HG03521 (cell line): ENCODE measurements around the gene KDM4B.

ENCODE experiments used
- ATAC-seq: cut with Tn5 transposase; IDR thresholded peaks from one replicate; pipeline ENCODE4 v1.9.1; 2021; ENCODE audit warnings: mild to moderate bottlenecking, moderate library complexity; ENCODE audit not compliant: unreplicated experiment

Gene KDM4B

GRCh38 chr19:5032101-5032967 is 63.4 kb downstream of the KDM4B start:
- no peak for ATAC-seq

- no peak for ATAC-seq
Observed at GRCh38 chr19:5035105-5035761, 66.3 kb downstream of the KDM4B start.

- ATAC-seq: no peak
Observed at GRCh38 chr19:5035793-5036697, 67.1 kb downstream of the KDM4B start.

DNA sequence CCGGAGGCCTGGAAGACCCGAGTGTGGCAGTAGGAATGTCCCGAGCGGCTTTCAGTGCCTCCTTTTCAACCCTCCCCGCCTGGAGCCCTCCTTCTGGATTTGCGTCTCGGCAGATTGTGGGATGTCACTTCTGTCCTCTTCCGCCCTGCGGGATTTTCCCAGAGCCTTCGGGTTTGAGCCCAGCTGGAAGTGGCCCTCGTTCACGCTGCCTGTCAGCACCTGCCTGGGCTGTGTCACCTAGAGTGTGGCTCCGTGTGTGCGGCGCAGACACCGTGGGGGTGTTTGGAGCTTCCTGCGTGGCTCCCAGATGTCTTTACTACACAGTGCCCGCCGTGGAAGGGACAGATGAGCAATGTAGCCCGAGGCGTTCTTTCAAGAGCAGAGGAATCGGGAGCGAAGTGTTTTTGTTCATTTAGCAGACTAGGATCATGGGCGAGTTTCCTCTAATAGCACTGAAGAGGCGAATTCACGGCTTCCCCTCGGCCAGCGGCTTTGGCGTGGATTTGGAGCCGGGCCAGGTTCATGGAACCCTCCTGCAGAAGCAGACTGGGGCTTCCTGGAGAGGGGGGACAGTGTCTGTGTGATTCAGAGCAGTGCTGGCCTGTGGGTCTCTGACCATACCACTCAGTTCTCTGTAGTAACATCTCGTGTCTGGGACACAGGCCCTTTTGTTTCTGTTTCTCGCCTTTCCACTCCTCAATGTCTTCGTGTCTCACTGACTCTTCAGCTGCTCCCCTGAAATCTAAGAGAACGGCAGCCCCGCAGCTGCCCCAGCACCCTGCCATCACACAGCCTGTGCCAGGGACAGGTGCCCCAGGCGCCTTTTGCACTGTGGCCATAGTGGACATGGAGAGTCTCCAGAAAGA is 68.0 kb downstream of the KDM4B start:
- ATAC-seq: no peak

DNA sequence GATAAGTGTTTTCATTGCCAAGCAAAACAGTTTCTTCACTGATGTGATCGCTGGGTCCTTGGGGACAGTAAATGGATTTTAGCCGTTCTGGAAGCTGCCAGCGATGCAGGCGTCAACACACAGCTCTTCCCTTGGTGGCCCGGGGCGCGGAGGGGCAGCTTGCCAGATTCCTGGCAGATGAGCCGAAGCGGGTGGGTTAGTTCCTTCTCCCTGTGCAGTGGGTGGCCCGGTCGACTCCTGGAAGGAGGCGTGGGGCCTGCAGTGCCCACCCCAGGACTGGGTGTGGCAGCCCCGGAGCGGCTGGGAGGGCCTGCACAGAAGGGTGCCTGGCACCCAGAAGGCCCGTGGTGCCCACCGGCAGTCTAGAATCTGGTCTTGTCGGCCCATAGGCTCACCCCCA is 69.0 kb downstream of the KDM4B start:
- no peak for ATAC-seq

DNA sequence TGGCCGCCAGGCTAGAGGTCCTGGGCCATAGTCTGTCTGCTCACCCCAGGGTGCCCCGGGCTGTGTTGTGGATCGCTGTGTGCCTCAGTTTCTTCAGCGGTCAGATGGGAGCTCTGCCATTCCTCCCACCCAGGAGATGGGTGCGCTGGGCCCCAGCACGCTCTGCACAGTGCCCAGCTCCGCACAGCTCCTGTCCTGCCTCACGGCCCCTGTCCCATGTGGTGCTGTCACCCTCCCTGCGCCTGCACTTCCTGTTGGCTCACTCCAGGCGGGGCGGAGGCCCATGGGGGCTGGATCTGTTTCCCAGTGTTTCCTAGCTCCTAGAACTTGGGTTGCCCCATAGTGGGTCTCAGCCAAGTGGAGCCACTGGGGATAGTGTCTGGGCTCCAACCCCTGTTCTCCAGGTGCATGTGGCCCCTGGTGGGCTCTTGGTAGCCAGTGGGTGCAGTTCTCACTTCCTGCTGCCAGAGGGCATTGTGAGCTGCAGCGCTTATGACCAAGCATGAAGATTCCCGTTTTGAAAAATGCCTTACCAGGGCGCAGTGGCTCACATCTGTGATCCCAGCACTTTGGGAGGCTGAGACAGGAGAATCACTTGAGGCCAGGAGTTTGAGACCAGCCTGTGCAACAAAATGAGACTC is 69.8 kb downstream of the KDM4B start:
- no peak for ATAC-seq

DNA sequence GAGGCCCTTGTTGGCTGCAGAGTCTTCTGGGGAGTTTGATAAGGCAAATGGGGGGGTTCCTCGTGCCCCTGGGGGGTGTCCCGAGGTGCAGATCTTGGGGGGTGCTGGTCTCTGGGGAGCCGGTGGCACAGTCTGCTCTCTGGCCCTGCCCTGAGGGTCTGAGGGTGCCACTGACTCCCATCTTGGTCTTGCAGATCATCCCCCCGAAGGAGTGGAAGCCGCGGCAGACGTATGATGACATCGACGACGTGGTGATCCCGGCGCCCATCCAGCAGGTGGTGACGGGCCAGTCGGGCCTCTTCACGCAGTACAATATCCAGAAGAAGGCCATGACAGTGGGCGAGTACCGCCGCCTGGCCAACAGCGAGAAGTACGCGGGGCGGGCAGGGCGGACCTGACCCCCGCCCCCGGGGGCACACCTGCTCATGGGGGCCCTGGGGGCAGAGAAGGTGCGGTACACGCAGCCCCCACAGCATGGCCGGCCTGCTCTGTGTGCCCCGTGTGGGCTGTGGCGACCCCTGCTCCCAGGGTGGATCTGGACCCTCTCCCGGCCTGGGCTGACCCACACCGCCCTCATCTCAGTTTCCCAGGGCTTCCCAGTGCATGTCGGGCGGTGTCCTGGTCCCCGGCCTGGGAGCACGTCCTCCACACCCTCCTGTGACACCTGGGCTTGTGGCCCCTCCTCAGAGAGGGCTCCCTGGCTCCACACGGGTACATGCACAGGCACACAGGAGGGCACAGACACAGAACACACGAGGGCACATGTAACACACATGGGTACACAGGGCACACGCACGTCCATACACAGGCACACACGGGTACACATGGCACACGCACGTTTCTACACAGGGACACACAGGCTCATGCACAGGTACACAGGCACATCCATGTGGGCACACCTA is 71.0 kb downstream of the KDM4B start:
- no peak for ATAC-seq

DNA sequence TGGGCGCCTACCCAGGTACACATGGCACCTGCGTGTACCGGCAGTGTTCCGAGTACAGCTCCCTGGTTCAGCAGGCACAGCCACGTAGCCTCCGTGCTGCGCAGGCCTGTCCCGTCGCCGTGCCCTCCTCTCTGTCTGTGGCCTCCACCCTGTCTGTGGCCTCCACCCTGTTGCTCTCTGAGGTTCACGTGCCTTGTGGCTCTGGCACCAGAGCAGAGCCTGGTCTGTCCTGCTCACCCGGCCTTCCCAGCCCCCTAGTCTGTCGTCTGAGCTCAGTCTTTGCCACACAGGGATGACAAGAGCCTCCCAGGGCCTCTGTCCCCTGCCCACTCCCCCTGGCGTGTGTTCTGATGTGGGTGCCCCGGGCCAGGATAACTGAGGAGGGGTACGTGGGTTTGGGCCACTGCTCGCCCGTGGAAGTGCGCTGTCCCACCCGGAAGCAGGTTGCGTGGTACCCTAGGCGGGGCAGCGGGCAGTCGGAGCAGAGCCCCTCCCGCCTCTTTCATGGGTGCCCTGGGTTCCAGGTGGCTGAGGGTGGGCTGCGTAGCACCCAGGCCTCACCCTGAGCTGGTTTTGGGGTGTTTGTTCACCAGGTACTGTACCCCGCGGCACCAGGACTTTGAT is 71.7 kb downstream of the KDM4B start:
- no peak for ATAC-seq

- no peak for ATAC-seq
Observed at GRCh38 chr19:5041168-5041912, 72.4 kb downstream of the KDM4B start.

DNA sequence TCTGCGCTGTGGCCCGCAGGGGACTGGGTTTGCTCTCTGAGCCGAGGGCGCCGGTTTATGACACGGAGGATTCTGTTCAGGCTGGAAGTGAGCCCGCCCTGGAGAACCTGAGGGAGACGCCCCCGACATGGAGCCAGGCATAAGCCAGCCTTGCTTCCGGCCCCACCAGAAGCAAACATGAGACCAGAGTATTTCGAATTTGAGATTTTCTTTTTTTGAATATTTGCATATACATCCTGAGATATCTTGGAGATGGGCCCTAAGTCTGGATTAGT is 72.9 kb downstream of the KDM4B start:
- ATAC-seq: no peak

- ATAC-seq: no peak
Observed at GRCh38 chr19:5042556-5042955, 73.6 kb downstream of the KDM4B start.

- ATAC-seq: no peak
Observed at GRCh38 chr19:5045029-5045428, 76.1 kb downstream of the KDM4B start.

DNA sequence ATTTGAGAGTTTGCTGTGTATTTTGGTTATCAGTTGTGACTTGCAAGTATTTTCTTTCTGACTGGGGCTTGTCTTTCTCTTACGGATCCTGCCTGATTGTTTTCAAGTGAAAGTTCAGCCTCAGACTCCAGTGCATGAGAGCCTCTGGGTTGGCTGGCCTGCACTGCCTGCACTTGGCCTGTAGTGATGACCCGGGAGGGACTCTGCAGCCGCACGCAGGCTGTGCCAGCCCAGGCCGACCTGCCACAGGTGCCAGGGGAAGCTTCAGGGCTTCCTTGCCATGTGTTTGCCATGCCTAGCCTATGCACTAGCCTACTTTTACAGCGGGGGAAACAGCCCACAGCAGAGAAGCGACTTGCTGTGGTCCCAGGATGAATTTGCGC is 77.0 kb downstream of the KDM4B start:
- no peak for ATAC-seq

DNA sequence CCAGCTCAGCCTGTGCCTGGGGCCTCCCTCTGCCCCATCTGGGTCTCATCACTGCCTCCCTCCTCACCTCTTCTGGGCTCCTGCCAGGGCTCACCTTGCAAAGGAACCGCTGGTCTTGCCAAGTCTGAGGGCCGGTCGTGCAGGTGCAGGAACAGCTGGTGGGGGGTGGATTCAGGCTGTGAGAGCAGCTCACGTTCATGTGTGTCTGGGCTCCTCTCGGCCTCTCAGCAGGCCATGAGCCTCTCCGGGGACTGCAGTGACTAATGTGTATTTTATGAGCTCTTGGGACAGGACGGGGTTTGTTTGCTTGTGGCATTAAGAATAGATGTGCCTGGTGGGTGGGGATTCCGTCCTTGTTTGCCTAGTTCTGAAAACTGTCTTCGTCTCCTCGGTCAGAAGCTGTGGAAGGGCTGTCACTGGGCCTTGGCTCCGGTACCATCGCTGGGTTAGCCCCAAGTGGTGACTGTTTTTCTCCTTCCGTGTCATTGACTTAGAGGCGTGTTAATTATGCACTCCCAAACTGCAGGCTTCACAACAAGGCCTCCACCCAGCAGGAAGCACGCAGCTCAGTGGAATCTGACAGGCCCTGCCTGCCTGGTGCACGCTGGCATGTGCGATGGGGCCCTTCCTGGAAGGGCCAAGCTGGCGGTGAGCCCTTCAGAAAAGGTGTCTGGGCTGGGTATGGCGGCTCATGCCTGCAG is 77.6 kb downstream of the KDM4B start:
- ATAC-seq: no peak

DNA sequence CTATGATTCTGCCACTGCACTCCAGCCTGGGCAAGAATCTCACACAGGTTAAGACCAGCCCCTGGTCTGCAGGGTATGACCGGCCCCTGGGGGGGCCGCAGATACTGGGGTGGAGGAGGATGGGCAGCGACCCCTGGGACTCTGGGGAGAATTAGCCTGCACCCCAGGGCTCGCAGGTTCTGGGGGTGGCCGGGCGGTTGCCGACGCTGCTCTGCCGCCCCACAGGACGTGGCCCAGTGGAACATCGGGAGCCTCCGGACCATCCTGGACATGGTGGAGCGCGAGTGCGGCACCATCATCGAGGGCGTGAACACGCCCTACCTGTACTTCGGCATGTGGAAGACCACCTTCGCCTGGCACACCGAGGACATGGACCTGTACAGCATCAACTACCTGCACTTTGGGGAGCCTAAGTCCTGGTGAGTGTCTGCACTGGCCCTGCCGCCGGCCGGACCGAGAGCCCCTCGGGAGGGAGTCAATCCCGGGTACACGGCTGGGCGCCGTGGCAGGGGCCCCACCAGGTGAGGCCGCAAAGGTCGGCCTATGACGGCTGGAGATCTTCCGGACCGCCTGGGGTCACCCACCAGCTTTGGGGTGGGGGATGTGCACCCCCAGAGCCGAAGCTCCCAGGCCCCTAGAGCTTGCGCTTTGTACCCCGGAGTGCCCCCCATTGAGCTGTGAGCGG is 78.5 kb downstream of the KDM4B start:
- no peak for ATAC-seq

- no peak for ATAC-seq
Observed at GRCh38 chr19:5048091-5048726, 79.3 kb downstream of the KDM4B start.
